ENCODE results near the gene SMIM10L2A.

SMIM10L2A gene

DNA sequence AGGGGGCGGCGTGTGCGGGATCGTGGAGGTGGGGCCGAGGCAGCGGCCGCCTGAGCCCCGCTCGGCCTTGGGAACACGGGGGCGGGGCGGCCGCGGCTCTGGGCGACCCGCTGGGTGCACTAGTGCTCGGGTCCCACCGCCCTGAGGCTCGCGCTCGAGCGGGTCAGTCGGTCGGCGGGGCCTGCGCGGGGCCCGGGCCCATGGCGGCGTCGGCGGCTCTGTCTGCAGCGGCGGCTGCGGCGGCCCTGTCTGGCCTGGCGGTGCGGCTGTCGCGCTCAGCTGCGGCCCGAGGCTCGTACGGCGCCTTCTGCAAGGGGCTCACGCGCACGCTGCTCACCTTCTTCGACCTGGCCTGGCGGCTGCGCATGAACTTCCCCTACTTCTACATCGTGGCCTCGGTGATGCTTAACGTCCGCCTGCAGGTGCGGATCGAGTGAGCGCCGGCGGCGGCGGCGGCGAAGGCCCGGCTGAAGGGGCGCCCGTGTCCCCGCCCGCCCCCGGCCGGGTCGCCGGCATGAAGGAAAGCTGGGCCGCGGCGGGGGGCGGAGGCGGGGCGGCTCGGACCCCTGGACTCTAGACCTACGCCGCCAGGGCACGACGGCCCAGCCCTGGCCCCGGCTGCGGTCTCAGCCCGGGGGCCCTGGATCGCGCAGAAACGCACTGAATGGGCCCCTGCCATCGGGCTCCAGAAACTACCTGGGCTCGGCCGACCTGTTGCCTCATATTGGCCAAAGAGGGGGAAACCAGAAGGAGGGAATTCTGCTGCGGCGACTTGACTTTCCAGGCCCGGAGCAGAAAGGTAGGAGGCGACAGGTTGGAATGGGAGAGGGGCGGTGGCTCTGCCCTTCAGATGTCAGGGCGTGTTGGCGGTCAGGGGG lies at the start of gene SMIM10L2A:
Gene SMIM10L2A (plus strand): TSS at position 13 of the 878 bp plus-strand sequence. CDS start 188 bp downstream, at position 201.
- H3K4me3 ChIP-seq (ENCODE audit: low read depth, low read length), result peak within 1 kb of the TSS; percentile 26
- no peak for DNase-seq (ENCODE audit: low read depth)
- TF ChIP-seq, protein P1, sequence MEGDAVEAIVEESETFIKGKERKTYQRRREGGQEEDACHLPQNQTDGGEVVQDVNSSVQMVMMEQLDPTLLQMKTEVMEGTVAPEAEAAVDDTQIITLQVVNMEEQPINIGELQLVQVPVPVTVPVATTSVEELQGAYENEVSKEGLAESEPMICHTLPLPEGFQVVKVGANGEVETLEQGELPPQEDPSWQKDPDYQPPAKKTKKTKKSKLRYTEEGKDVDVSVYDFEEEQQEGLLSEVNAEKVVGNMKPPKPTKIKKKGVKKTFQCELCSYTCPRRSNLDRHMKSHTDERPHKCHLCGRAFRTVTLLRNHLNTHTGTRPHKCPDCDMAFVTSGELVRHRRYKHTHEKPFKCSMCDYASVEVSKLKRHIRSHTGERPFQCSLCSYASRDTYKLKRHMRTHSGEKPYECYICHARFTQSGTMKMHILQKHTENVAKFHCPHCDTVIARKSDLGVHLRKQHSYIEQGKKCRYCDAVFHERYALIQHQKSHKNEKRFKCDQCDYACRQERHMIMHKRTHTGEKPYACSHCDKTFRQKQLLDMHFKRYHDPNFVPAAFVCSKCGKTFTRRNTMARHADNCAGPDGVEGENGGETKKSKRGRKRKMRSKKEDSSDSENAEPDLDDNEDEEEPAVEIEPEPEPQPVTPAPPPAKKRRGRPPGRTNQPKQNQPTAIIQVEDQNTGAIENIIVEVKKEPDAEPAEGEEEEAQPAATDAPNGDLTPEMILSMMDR (IDR thresholded peaks at IDR 0.05; ENCODE audit: low read depth, low read length, missing control alignments), result no peak
- in situ Hi-C loops (cut with HindIII; ENCODE audit: low sequenced_read_pairs), result no loop called here

DNA sequence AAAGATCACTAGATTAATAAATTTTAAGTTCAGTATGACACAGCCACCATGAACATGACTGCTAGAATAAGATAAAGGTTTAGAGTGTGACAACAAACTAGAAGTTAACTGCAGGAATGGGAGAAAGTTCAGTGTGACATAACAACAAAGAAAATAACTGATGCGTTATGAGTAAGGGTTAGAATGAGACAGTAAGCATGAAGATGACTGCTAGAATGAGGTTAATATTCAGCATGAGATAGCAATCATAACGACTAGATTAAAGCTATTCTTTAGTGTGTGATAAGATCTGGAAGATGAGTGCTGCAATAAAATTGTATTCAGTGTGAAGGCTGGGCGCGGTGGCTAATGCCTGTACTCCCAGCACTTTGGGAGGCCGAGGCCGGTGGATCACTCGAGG lies 48.4 kb upstream of the SMIM10L2A start:
- TF ChIP-seq, protein P1 (IDR thresholded peaks at IDR 0.05; ENCODE audit: low read depth, low read length, missing control alignments), result no peak
- no peak for DNase-seq (ENCODE audit: low read depth)
- in situ Hi-C loops (cut with HindIII; ENCODE audit: low sequenced_read_pairs), result no loop called here
- no peak overlapping the region for H3K4me3 ChIP-seq (ENCODE audit: low read depth, low read length)

DNA sequence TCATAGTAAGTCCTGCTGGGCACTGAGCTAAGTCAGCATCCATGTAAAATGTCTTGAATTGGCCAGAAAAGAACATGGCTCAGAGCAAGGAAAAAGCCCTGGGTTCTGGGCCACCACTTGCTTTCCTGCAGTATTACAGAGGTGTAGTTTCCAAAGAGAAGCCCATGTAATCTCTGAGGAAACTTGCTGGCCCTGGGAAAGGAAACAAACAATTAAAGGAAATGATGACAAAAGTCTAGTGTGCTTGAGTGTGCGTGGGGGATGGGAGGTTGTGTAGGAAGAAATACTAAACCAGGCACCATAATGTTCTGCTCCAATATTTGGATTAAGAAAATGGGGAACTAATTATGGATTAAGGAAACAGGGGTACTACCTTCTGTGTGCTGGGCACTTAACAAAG lies 39.5 kb upstream of the SMIM10L2A start:
- H3K4me3 ChIP-seq (ENCODE audit: low read depth, low read length), result no peak overlapping the region
- TF ChIP-seq, protein P1 (IDR thresholded peaks at IDR 0.05; ENCODE audit: low read depth, low read length, missing control alignments), result no peak
- in situ Hi-C loops (cut with HindIII; ENCODE audit: low sequenced_read_pairs), result no loop called here
- DNase-seq (ENCODE audit: low read depth), result no peak

DNA sequence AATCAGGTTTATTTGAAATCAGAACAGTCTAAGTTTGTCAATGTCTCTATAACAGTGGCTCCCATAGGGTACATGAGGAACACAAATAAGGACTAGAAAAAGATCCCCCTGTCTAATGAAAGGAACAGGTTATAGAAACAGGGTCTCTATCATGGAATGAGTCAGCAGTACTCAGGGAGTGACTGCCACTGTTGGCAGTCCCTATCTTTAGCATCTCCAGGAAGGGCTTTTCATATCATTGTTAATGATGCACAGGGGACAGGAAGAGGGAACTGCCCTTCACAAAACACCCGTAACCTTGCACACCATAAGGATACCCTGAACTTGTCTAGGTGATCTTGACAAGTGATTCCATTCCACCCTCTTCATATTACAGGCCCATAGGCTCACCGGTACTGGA lies 38.5 kb upstream of the SMIM10L2A start:
- in situ Hi-C loops (cut with HindIII; ENCODE audit: low sequenced_read_pairs), result no loop called here
- TF ChIP-seq, protein P1 (IDR thresholded peaks at IDR 0.05; ENCODE audit: low read depth, low read length, missing control alignments), result no peak
- no peak for DNase-seq (ENCODE audit: low read depth)
- no peak overlapping the region for H3K4me3 ChIP-seq (ENCODE audit: low read depth, low read length)

DNA sequence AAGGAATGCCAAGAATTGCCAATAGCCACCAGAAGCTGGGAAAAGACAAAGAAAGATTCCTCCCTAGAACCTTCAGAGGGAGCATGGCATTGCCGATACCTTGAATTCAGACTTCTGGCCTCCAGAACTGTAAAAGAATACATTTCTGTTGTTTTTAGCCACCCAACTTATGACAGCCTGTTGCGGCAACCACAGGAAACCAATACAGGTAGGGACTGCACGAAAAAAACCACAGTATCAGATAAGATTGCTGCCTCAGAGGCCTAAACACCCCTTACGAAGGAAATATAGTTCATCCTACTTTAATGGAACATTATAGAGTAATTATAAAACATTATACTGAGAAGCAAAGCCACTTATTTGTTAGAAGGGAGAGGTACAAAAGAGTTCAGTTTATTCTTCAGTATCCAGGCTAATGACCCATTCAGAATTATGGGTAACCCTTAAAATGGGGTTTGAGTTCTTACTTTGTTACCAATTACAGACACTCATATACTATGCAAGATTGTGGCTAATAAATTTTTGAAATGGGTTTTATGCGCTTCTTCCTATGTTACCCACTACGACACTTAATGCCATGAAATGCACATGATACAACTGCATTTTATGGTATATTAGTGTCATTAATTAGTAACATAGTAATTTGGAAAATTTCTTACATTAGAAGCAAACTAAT lies 37.4 kb upstream of the SMIM10L2A start:
- TF ChIP-seq, protein P1 (IDR thresholded peaks at IDR 0.05; ENCODE audit: low read depth, low read length, missing control alignments), result no peak
- no peak overlapping the region for H3K4me3 ChIP-seq (ENCODE audit: low read depth, low read length)
- no peak for DNase-seq (ENCODE audit: low read depth)
- in situ Hi-C loops (cut with HindIII; ENCODE audit: low sequenced_read_pairs), result no loop called here

DNA sequence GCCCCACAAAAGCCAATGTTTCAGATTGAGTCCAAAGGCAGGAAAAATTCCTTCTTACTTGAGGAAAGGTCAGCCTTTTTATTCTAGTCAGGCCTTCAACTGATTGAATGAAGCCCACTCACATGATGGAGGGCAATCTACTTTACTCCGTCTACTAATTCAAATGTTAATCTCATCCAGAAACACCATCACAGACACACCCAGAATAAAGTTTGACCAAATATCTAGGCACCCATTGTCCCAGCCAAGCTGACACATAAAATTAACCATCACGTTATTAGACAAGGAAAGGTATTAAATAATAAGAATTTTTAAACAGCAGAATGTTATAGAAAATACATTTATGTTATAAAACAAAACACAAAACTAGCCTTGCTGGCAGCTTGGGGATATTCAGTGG lies 32.9 kb upstream of the SMIM10L2A start:
- TF ChIP-seq, protein P1 (IDR thresholded peaks at IDR 0.05; ENCODE audit: low read depth, low read length, missing control alignments), result no peak
- in situ Hi-C loops (cut with HindIII; ENCODE audit: low sequenced_read_pairs), result no loop called here
- DNase-seq (ENCODE audit: low read depth), result no peak
- no peak overlapping the region for H3K4me3 ChIP-seq (ENCODE audit: low read depth, low read length)

All from astrocyte of the cerebellum (primary cell).